GM23338 (cell line): ENCODE data around the gene LATS2. TPM values are rescaled to one million over a fixed set of nuclear protein-coding genes. Genes with fewer than 3 reads are reported as not detected.

Source experiments
- ATAC-seq: fragments of 200-7000 bp; cut with Tn5 transposase; 3 replicates; pipeline ENCODE4 v1.9.1; 2020
- DNase-seq: peaks from one replicate; pipeline ENCODE4 v3.0.0-alpha.2; 2015; ENCODE audit warnings: low spot score
- H2AFZ ChIP-seq: fragments of 200-600 bp; sonication (generic); 2 replicates; pipeline ENCODE4 v1.8.0; 2016; ENCODE audit warnings: antibody characterized with exemption, mild to moderate bottlenecking, moderate library complexity
- H3F3A ChIP-seq: fragments of 200-600 bp; sonication (generic); replicated peaks from 2 replicates; pipeline ENCODE4 v1.8.0; 2017; ENCODE audit warnings: antibody characterized with exemption, mixed run types, low read depth
- H3K27ac ChIP-seq: fragments of 200-600 bp; sonication (generic); 2 replicates; pipeline ENCODE4 v1.6.1; 2016; ENCODE audit warnings: low read depth
- H3K27me3 ChIP-seq: fragments of 200-600 bp; sonication (generic); 2 replicates; pipeline ENCODE4 v1.8.0; 2016; ENCODE audit warnings: mild to moderate bottlenecking, mixed run types, moderate library complexity; ENCODE audit not compliant: insufficient read depth
- H3K36me3 ChIP-seq: fragments of 200-600 bp; sonication (generic); 2 replicates; pipeline ENCODE4 v1.8.0; 2016; ENCODE audit warnings: mild to moderate bottlenecking; ENCODE audit not compliant: insufficient read depth
- H3K4me1 ChIP-seq: fragments of 200-600 bp; sonication (generic); 2 replicates; pipeline ENCODE4 v1.8.0; 2016; ENCODE audit warnings: mild to moderate bottlenecking, moderate library complexity; ENCODE audit not compliant: insufficient read depth
- H3K4me2 ChIP-seq: fragments of 200-600 bp; sonication (generic); 2 replicates; pipeline ENCODE4 v1.7.1; 2017; ENCODE audit warnings: mixed run types
- H3K4me3 ChIP-seq: fragments of 200-600 bp; sonication (generic); 2 replicates; pipeline ENCODE4 v1.6.1; 2016; ENCODE audit warnings: mixed run types
- H3K79me2 ChIP-seq: fragments of 200-600 bp; sonication (generic); replicated peaks from 2 replicates; pipeline ENCODE4 v1.8.0; 2017; ENCODE audit warnings: mild to moderate bottlenecking; ENCODE audit not compliant: insufficient read depth
- H3K9me2 ChIP-seq: fragments of 200-600 bp; sonication (generic); 2 replicates; pipeline ENCODE4 v1.8.0; 2017; ENCODE audit not compliant: insufficient read depth
- H4K20me1 ChIP-seq: fragments of 200-600 bp; sonication (generic); replicated peaks from 2 replicates; pipeline ENCODE4 v1.8.0; 2017; ENCODE audit warnings: mild to moderate bottlenecking; ENCODE audit not compliant: insufficient read depth
- H3K27ac Mint-ChIP-seq: 2 replicates; pipeline ENCODE4 v1.8.0; 2020; ENCODE audit warnings: inconsistent platforms, mild to moderate bottlenecking, moderate library complexity, mixed read lengths
- H3K27me3 Mint-ChIP-seq: 3 replicates; pipeline ENCODE4 v1.8.0; 2022; ENCODE audit warnings: low read depth, mild to moderate bottlenecking, moderate library complexity, mixed read lengths, inconsistent platforms; ENCODE audit not compliant: insufficient read depth, poor library complexity
- H3K36me3 Mint-ChIP-seq: 3 replicates; pipeline ENCODE4 v1.8.0; 2021; ENCODE audit warnings: low read depth, mild to moderate bottlenecking, inconsistent platforms, moderate library complexity, mixed read lengths
- H3K4me1 Mint-ChIP-seq: 3 replicates; pipeline ENCODE4 v1.8.0; 2020; ENCODE audit warnings: mild to moderate bottlenecking, inconsistent platforms, mixed read lengths
- H3K4me3 Mint-ChIP-seq: 3 replicates; pipeline ENCODE4 v1.8.0; 2021; ENCODE audit warnings: moderate library complexity, mild to moderate bottlenecking, inconsistent platforms, mixed read lengths
- H3K9me3 Mint-ChIP-seq: 3 replicates; pipeline ENCODE4 v1.8.0; 2020; ENCODE audit warnings: moderate library complexity, mild to moderate bottlenecking, inconsistent platforms, mixed read lengths
- CREB1 ChIP-seq: fragments of 250-450 bp; sonication (Bioruptor Pico); IDR thresholded peaks from 2 replicates; pipeline ENCODE4 v1.5.0; 2020; ENCODE audit warnings: low read depth, mild to moderate bottlenecking, moderate library complexity
- CTCF ChIP-seq, 2 experiments: fragments of 200-600 bp in 1 of 2; sonication (generic) in 1 of 2; conservative IDR thresholded peaks; 2 replicates each; pipeline versions ENCODE4 v1.5.1 to v1.6.1; 2016 to 2017; ENCODE audit warnings: antibody characterized with exemption in 2 of 2, low read depth in 2 of 2, mild to moderate bottlenecking in 2 of 2, moderate library complexity in 1 of 2
- ETS1 ChIP-seq: IDR thresholded peaks from 2 replicates; pipeline ENCODE4 v1.6.1; 2016; ENCODE audit warnings: antibody characterized with exemption
- EZH2 ChIP-seq: fragments of 200-600 bp; sonication (generic); IDR thresholded peaks from one replicate; pipeline ENCODE4 v1.8.0; 2017; ENCODE audit warnings: antibody characterized with exemption, mild to moderate bottlenecking, low read depth; ENCODE audit not compliant: unreplicated experiment
- EZH2phosphoT487 ChIP-seq: fragments of 200-600 bp; sonication (generic); IDR thresholded peaks from one replicate; pipeline ENCODE4 v1.8.1; 2018; ENCODE audit warnings: antibody characterized with exemption; ENCODE audit not compliant: unreplicated experiment
- JUNB ChIP-seq: IDR thresholded peaks from one replicate; pipeline ENCODE4 v1.6.1; 2016; ENCODE audit warnings: antibody characterized with exemption; ENCODE audit not compliant: unreplicated experiment
- POLR2AphosphoS5 ChIP-seq: IDR thresholded peaks from 2 replicates; pipeline ENCODE4 v1.6.1; 2016; ENCODE audit warnings: antibody characterized with exemption, low read depth
- REST ChIP-seq: IDR thresholded peaks from one replicate; pipeline ENCODE4 v1.6.1; 2018; ENCODE audit warnings: antibody characterized with exemption; ENCODE audit not compliant: unreplicated experiment
- STAT1 ChIP-seq: IDR thresholded peaks from one replicate; pipeline ENCODE4 v1.6.1; 2016; ENCODE audit warnings: antibody characterized with exemption; ENCODE audit not compliant: unreplicated experiment
- ZNF331 ChIP-seq: fragments of 250-450 bp; sonication (Bioruptor Pico); IDR thresholded peaks from 2 replicates; pipeline ENCODE4 v1.5.0; 2020; ENCODE audit warnings: low read depth, mild to moderate bottlenecking, moderate library complexity
- polyA plus RNA-seq: library from polyadenylated mRNA; unstranded; fragments of >200 nt; fragmentation: Nextera tagmentation; extraction: Ambion mirVana; gene quantifications from 2 replicates; pipeline ENCODE4 v1.2.1, GENCODE V29; 2016
- total RNA-seq: library from RNA; depleted of rRNA; stranded (reverse); fragments of >200 nt; shearing (Covaris generic); gene quantifications from 2 replicates; pipeline ENCODE4 v1.2.3, GENCODE V29; 2014

Gene LATS2
- total and polyA plus RNA-seq, 2 experiments from 2014 or later: 10.5 to 25.4 TPM

GRCh38 chr13:21076253-21076652, 14.9 kb upstream of the LATS2 start (continued):
- TF ChIP-seq CREB1 (CRISPR knock-in tag) (no peak), JUNB (no peak), ZNF331 (CRISPR knock-in tag) (no peak), STAT1 (no peak), EZH2 (no peak), CTCF (conservative IDR thresholded peaks at IDR 0.05; ENCODE audit: low read depth in 2 of 2) (no peak), ETS1 (no peak), REST (no peak)

GRCh38 chr13:21075379-21076249, 14.2 kb upstream of the LATS2 start:
- Mint-ChIP-seq H3K27ac (0 out of 2 replicates have a peak overlapping the region, but pooled peaks have one; percentile 18), H3K9me3 (no peaks in the 10 kb centered on the region), H3K36me3 (no peaks in the 10 kb centered on the region), H3K4me1 (peaks cover 36% of the 10 kb centered on the region), H3K4me3 (peak overlapping the region; percentile 73), H3K27me3 (peaks cover 12% of the 10 kb centered on the region)
- 0 out of 2 replicates have a peak, but pooled peaks cover 5% of the 10 kb centered on the region for H3F3A ChIP-seq
- peaks cover 10% of the 10 kb centered on the region for H3K4me1 ChIP-seq
- H2AFZ ChIP-seq: peak overlapping the region; percentile 19; the same call in 1 of the 2 replicates
- peak; percentile 85 for ATAC-seq
- peak overlapping the region; percentile 49 for H3K4me3 ChIP-seq
- DNase-seq: peak; percentile 76
- H3K36me3 ChIP-seq: no peaks in the 10 kb centered on the region
- no peaks in the 10 kb centered on the region for H4K20me1 ChIP-seq
- H3K4me2 ChIP-seq: peak overlapping the region; percentile 73
- no peaks in the 10 kb centered on the region for H3K9me2 ChIP-seq
- H3K79me2 ChIP-seq: no peaks in the 10 kb centered on the region
- TF ChIP-seq CTCF (conservative IDR thresholded peaks at IDR 0.05; ENCODE audit: low read depth in 2 of 2) (0 out of 4 replicates have a peak, but pooled peaks of 1 of the 2 experiments have one; percentile 13), CREB1 (CRISPR knock-in tag) (no peak), EZH2phosphoT487 (no peak), POLR2AphosphoS5 (peak; percentile 40; the same call in 1 of the 2 replicates)
- H3K27me3 ChIP-seq: peaks cover 7% of the 10 kb centered on the region; the same call in 1 of the 2 replicates
- peak overlapping the region; percentile 43; the same call in 1 of the 2 replicates for H3K27ac ChIP-seq
